Lower lobe of right lung (tissue), 2 donors: Measurements from ENCODE around the gene PHYKPL. TPM values are rescaled to one million over a fixed set of nuclear protein-coding genes. Genes with fewer than 3 reads are reported as not detected.
"Not testable (repeated sequence)": the region's sequence is repeated elsewhere in the genome, so short reads cannot be mapped to it uniquely, and the experiment has no call there.

Experiments used
- ATAC-seq, 2 donors: fragments of 200-7000 bp; cut with Tn5 transposase; one replicate each; pipeline ENCODE4 v1.9.1; 2020 to 2022; ENCODE audit warnings: mild to moderate bottlenecking in 2 of 2, moderate library complexity in 2 of 2
- DNase-seq: peaks from one replicate; pipeline ENCODE4 v3.0.0-alpha.2; 2020
- H3K27ac ChIP-seq: fragments of 200-600 bp; one replicate; pipeline ENCODE4 v1.8.0; 2022
- H3K27me3 ChIP-seq: fragments of 200-600 bp; one replicate; pipeline ENCODE4 v1.8.0; 2022; ENCODE audit warnings: low read depth
- H3K36me3 ChIP-seq: fragments of 200-600 bp; one replicate; pipeline ENCODE4 v1.8.0; 2022; ENCODE audit warnings: mild to moderate bottlenecking
- H3K4me1 ChIP-seq: fragments of 200-600 bp; one replicate; pipeline ENCODE4 v1.8.0; 2022
- H3K4me3 ChIP-seq: fragments of 200-600 bp; one replicate; pipeline ENCODE4 v1.8.0; 2022; ENCODE audit warnings: mild to moderate bottlenecking
- H3K9me3 ChIP-seq: fragments of 200-600 bp; one replicate; pipeline ENCODE4 v1.8.0; 2022
- CTCF ChIP-seq: fragments of 200-600 bp; IDR thresholded peaks from one replicate; pipeline ENCODE4 v1.8.0; 2022; ENCODE audit warnings: antibody characterized with exemption, mild to moderate bottlenecking
- intact Hi-C: fragments of 100-400 bp; cut with DNase I; formaldehyde crosslinking; loops from one replicate; pipeline ENCODE4 v1.11.0; 2022
- total RNA-seq: library from RNA; stranded (reverse); fragmentation: NEBNext Ultra II Directional; extraction: Animal tissue kit (Norgen Biotek cat#: 25700); gene quantifications from one replicate; pipeline ENCODE4 v1.2.1, GENCODE V29; 2021
- donor health status: DM: no; HTN: yes; CAD: no; lungs with severe emphysema.

The PHYKPL gene
- total RNA-seq, 1 donor from 2014 or later, result 101 TPM

- H3K27ac ChIP-seq, result no peak overlapping the region
- H3K27me3 ChIP-seq, result no peaks in the 10 kb centered on the region
- DNase-seq, result no peak
- intact Hi-C loops, result no loop called here
- H3K9me3 ChIP-seq, result no peaks in the 10 kb centered on the region
- no peak for ATAC-seq
- H3K36me3 ChIP-seq, result peaks cover 20% of the 10 kb centered on the region
- no peak overlapping the region for H3K4me3 ChIP-seq
- TF ChIP-seq CTCF, result no peak
- H3K4me1 ChIP-seq, result peaks cover 83% of the 10 kb centered on the region
Measured at GRCh38 chr5:178234121-178234749, 1.6 kb upstream of the PHYKPL start.

GRCh38 chr5:178232920-178233429 is 373 bp upstream of the PHYKPL start:
- no peaks in the 10 kb centered on the region for H3K27me3 ChIP-seq
- DNase-seq (peak; percentile 36), ATAC-seq (no peak)
- H3K36me3 ChIP-seq, result peaks cover 32% of the 10 kb centered on the region
- intact Hi-C loops, result no loop called here
- H3K27ac ChIP-seq, result peak overlapping the region; percentile 98
- peaks cover 70% of the 10 kb centered on the region for H3K4me1 ChIP-seq
- TF ChIP-seq CTCF, result no peak
- peak overlapping the region; percentile 97 for H3K4me3 ChIP-seq
- H3K9me3 ChIP-seq, result no peaks in the 10 kb centered on the region

- intact Hi-C loops, result no loop called here
- TF ChIP-seq CTCF, result no peak
- peak; percentile 1 for ATAC-seq
Measured at GRCh38 chr5:178231539-178232123, 971 bp downstream of the PHYKPL start.

GRCh38 chr5:178230879-178231538 is 1.6 kb downstream of the PHYKPL start:
- DNase-seq, result peak; percentile 19
- Histone ChIP-seq H3K4me3 (peak overlapping the region; percentile 97), H3K27me3 (no peaks in the 10 kb centered on the region), H3K4me1 (peaks cover 51% of the 10 kb centered on the region), H3K36me3 (peaks cover 49% of the 10 kb centered on the region), H3K27ac (peak overlapping the region; percentile 98), H3K9me3 (no peaks in the 10 kb centered on the region)
- TF ChIP-seq CTCF, result no peak
- intact Hi-C loops, result no loop called here
- ATAC-seq, result no peak

More at GRCh38 chr5:178231539-178232123, 971 bp downstream of the PHYKPL start:
- Histone ChIP-seq H3K27ac (peak overlapping the region; percentile 98), H3K4me3 (peak overlapping the region; percentile 97), H3K36me3 (peaks cover 43% of the 10 kb centered on the region), H3K9me3 (no peaks in the 10 kb centered on the region), H3K27me3 (no peaks in the 10 kb centered on the region), H3K4me1 (peaks cover 57% of the 10 kb centered on the region)
- peak; percentile 28 for DNase-seq

- ATAC-seq (no peak), DNase-seq (peak; percentile 35)
- H3K4me1 ChIP-seq, result peaks cover 39% of the 10 kb centered on the region
Measured at GRCh38 chr5:178229861-178230260, 2.7 kb downstream of the PHYKPL start.

GRCh38 chr5:178229111-178229510 is 3.5 kb downstream of the PHYKPL start:
- intact Hi-C loops, ATAC-seq, H3K9me3 ChIP-seq, H3K4me3 ChIP-seq, H3K27me3 ChIP-seq, H3K27ac ChIP-seq: not testable (repeated sequence)
- DNase-seq, result peak; percentile 10
- H3K36me3 ChIP-seq, result peaks cover 66% of the 10 kb centered on the region
- H3K4me1 ChIP-seq, result peaks cover 32% of the 10 kb centered on the region

More at GRCh38 chr5:178229861-178230260, 2.7 kb downstream of the PHYKPL start:
- Histone ChIP-seq H3K4me3 (no peak overlapping the region), H3K9me3 (no peaks in the 10 kb centered on the region), H3K27me3 (no peaks in the 10 kb centered on the region), H3K36me3 (peaks cover 60% of the 10 kb centered on the region), H3K27ac (no peak overlapping the region)
- no peak for TF ChIP-seq CTCF
- intact Hi-C loops, result no loop called here
